Natural killer cell (primary cell): ENCODE measurements around the gene KMT5B. TPM values are rescaled to one million over a fixed set of nuclear protein-coding genes. Genes with fewer than 3 reads are reported as not detected.

Experiments
- ATAC-seq, 3 donors: fragments of 150-1000 bp in 2 of 3; fragments of 200-7000 bp in 1 of 3; cut with Tn5 transposase; 1 replicate in 1 of 3; 2 replicates in 2 of 3; pipeline ENCODE4 v1.10.0; 2021; ENCODE audit warnings: mild to moderate bottlenecking in 2 of 3, moderate library complexity in 2 of 3
- DNase-seq, 2 donors: peaks; one replicate each; pipeline versions ENCODE4 v3.0.0 to v3.0.0-alpha.2; 2013 to 2021; ENCODE audit warnings: mixed read lengths in 1 of 2
- H3K27ac ChIP-seq: one replicate; pipeline ENCODE4 v1.5.1; 2013; ENCODE audit warnings: mild to moderate bottlenecking, low read length
- H3K27me3 ChIP-seq: one replicate; pipeline ENCODE4 v1.6.1; 2013; ENCODE audit warnings: low read length; ENCODE audit not compliant: control insufficient read depth, insufficient read depth
- H3K36me3 ChIP-seq: one replicate; pipeline ENCODE4 v1.6.1; 2013; ENCODE audit warnings: low read length; ENCODE audit not compliant: control insufficient read depth, insufficient read depth
- H3K4me1 ChIP-seq: one replicate; pipeline ENCODE4 v1.6.1; 2013; ENCODE audit warnings: low read length; ENCODE audit not compliant: control insufficient read depth, insufficient read depth
- H3K4me3 ChIP-seq: one replicate; pipeline ENCODE4 v1.5.1; 2013; ENCODE audit warnings: low read length
- H3K9me3 ChIP-seq: one replicate; pipeline ENCODE4 v1.6.1; 2013; ENCODE audit warnings: low read length; ENCODE audit not compliant: control insufficient read depth, insufficient read depth
- H3K27ac Mint-ChIP-seq, 2 donors: one replicate each; pipeline ENCODE4 v1.8.0; 2022; ENCODE audit warnings: mild to moderate bottlenecking in 2 of 2, mixed read lengths in 2 of 2, moderate library complexity in 1 of 2
- H3K27me3 Mint-ChIP-seq, 2 donors: one replicate each; pipeline ENCODE4 v1.8.0; 2022; ENCODE audit warnings: low read depth in 2 of 2, mixed read lengths in 2 of 2
- H3K36me3 Mint-ChIP-seq: one replicate; pipeline ENCODE4 v1.8.0; 2022; ENCODE audit warnings: mixed read lengths
- H3K4me1 Mint-ChIP-seq, 2 donors: one replicate each; pipeline ENCODE4 v1.8.0; 2022; ENCODE audit warnings: mixed read lengths in 2 of 2
- H3K4me3 Mint-ChIP-seq: one replicate; pipeline ENCODE4 v1.8.0; 2022; ENCODE audit warnings: mild to moderate bottlenecking, moderate library complexity, mixed read lengths
- H3K9me3 Mint-ChIP-seq, 2 donors: one replicate each; pipeline ENCODE4 v1.8.0; 2022; ENCODE audit warnings: mixed read lengths in 2 of 2
- WGBS: methylation state at CpG from one replicate; pipeline ENCODE4 v1.1.7; 2013; ENCODE audit warnings: missing lambda C conversion rate; ENCODE audit not compliant: insufficient coverage; 5-methylcytosine and 5-hydroxymethylcytosine counted together
- intact Hi-C: fragments of 100-400 bp; cut with micrococcal nuclease; formaldehyde crosslinking; loops from one replicate; pipeline ENCODE4 v1.14.2; 2022
- total RNA-seq, 4 donors: library from RNA; stranded (reverse); fragments of 120-200 nt in 1 of 4; gene quantifications; one replicate each; pipeline versions ENCODE4 v1.2.3 to v1.2.4, GENCODE V29; 2013 to 2022
- TF ChIP-seq, protein P1 (sequence below): fragments of 200-600 bp; IDR thresholded peaks from one replicate; pipeline ENCODE4 v1.8.0; 2022; ENCODE audit warnings: antibody characterized with exemption

The KMT5B gene
- total RNA-seq, 3 donors from 2014 or later (not counting 1 experiment from before 2014, with no cell fraction given), result 45.0 to 60.1 (median 55.6) TPM

DNA sequence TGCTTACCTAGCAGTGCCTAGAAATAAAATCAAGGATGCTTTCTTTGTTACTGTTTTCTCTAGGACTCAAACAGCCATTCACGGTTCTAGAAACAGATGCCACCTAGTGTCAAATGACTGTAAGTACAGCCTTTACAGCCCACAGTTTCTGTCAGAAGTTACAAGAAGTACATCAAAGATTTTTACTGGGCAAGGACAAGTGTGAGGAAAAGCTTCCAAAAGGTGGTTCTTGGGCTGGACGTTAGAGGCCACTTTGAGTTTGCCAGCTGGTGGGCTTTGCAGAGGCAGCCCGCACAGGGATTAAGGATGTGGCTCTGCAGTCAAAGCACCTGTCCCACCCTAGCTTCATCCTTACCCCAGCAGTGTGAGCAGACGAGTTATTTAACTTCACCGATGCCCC is 6.9 kb downstream of the KMT5B start:
- H3K36me3 ChIP-seq, result no peaks in the 10 kb centered on the region
- Mint-ChIP-seq H3K4me1 (peaks cover 71 to 76% of the 10 kb centered on the region in 2 donors), H3K27me3 (no peaks in the 10 kb centered on the region), H3K27ac (peak overlapping the region in 1 of 2 donors; percentile 55), H3K4me3 (peak overlapping the region; percentile 53), H3K36me3 (no peaks in the 10 kb centered on the region), H3K9me3 (no peaks in the 10 kb centered on the region)
- TF ChIP-seq, protein P1, sequence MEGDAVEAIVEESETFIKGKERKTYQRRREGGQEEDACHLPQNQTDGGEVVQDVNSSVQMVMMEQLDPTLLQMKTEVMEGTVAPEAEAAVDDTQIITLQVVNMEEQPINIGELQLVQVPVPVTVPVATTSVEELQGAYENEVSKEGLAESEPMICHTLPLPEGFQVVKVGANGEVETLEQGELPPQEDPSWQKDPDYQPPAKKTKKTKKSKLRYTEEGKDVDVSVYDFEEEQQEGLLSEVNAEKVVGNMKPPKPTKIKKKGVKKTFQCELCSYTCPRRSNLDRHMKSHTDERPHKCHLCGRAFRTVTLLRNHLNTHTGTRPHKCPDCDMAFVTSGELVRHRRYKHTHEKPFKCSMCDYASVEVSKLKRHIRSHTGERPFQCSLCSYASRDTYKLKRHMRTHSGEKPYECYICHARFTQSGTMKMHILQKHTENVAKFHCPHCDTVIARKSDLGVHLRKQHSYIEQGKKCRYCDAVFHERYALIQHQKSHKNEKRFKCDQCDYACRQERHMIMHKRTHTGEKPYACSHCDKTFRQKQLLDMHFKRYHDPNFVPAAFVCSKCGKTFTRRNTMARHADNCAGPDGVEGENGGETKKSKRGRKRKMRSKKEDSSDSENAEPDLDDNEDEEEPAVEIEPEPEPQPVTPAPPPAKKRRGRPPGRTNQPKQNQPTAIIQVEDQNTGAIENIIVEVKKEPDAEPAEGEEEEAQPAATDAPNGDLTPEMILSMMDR, result peak; percentile 86
- no peak overlapping the region for H3K27ac ChIP-seq
- no peaks in the 10 kb centered on the region for H3K9me3 ChIP-seq
- peaks cover 34% of the 10 kb centered on the region for H3K4me1 ChIP-seq
- no peak overlapping the region for H3K4me3 ChIP-seq
- no peaks in the 10 kb centered on the region for H3K27me3 ChIP-seq
- intact Hi-C loops, result loop anchor here (10.0 kb wide), 1 partner anchor 201 kb away; the partner anchor contains the start of gene UNC93B1
- DNase-seq, result peak in 1 of 2 donors; percentile 76
- WGBS, result 47% methylated on average over 5 of the region's 5 CpGs
- peak; percentile 76 to 85 (median 81) for ATAC-seq

DNA sequence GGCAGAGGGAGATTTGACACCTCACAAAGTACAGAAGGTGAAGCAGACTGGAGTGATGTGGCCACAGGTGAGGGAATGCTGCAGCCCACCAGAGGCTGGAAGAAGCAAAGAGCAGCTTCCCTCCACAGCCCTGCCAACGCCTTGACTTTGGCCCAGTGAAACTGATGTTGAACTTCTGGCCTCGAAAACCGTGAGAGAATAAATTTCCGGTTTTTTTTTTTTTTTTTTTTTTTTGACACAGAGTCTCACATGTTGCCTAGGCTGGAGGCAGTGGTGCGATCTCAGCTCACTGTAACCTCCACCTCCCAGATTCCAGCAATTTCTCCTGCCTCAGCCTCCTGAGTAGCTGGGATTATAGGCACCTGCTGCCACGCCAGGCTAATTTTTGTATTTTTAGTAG is 8.7 kb downstream of the KMT5B start:
- Mint-ChIP-seq H3K9me3 (no peaks in the 10 kb centered on the region), H3K4me1 (peaks cover 72 to 80% of the 10 kb centered on the region in 2 donors), H3K27ac (peak overlapping the region in 1 of 2 donors; percentile 34), H3K4me3 (no peak overlapping the region), H3K36me3 (no peaks in the 10 kb centered on the region), H3K27me3 (no peaks in the 10 kb centered on the region)
- TF ChIP-seq, protein P1, result no peak
- H3K27ac ChIP-seq, result no peak overlapping the region
- no peak overlapping the region for H3K4me3 ChIP-seq
- intact Hi-C loops, result loop anchor here (10.0 kb wide), 1 partner anchor 200 kb away; the partner anchor contains the start of gene UNC93B1
- DNase-seq (no peak), ATAC-seq (peak in 1 of 3 donors; percentile 27)
- H3K9me3 ChIP-seq, result no peaks in the 10 kb centered on the region
- peaks cover 1% of the 10 kb centered on the region for H3K36me3 ChIP-seq
- no peaks in the 10 kb centered on the region for H3K27me3 ChIP-seq
- 73% methylated on average over 6 of the region's 6 CpGs for WGBS
- peaks cover 25% of the 10 kb centered on the region for H3K4me1 ChIP-seq

DNA sequence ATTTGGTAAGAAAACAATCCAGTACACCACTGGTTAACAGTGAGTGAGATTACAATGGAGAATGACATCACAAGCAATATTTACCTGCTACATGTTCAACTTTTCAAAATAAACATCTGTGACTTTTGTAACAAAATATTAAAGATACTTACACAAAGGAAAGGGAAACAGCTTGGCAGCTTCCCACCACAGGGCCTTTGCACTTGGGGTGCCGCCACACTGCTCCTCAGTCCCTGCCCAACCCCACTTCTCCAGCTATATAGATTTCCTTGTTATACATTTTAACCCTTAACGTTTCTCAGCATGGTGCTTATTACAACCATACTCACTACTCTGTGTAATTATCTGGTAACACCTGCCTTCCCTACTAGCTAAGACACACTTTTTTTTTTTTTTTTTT is 10.9 kb downstream of the KMT5B start:
- H3K4me1 ChIP-seq, result peaks cover 20% of the 10 kb centered on the region
- Mint-ChIP-seq H3K27me3 (no peaks in the 10 kb centered on the region), H3K4me1 (peaks cover 77 to 81% of the 10 kb centered on the region in 2 donors), H3K9me3 (no peaks in the 10 kb centered on the region), H3K4me3 (no peak overlapping the region), H3K27ac (no peak overlapping the region), H3K36me3 (no peaks in the 10 kb centered on the region)
- no peak overlapping the region for H3K27ac ChIP-seq
- no peak overlapping the region for H3K4me3 ChIP-seq
- intact Hi-C loops, result loop anchor here (10.0 kb wide), 1 partner anchor 197 kb away; the partner anchor contains the start of gene UNC93B1
- WGBS, result 95% methylated on average over 2 of the region's 2 CpGs
- H3K27me3 ChIP-seq, result no peaks in the 10 kb centered on the region
- TF ChIP-seq, protein P1, result no peak
- DNase-seq (no peak), ATAC-seq (no peak)
- no peaks in the 10 kb centered on the region for H3K9me3 ChIP-seq
- H3K36me3 ChIP-seq, result peaks cover 2% of the 10 kb centered on the region

DNA sequence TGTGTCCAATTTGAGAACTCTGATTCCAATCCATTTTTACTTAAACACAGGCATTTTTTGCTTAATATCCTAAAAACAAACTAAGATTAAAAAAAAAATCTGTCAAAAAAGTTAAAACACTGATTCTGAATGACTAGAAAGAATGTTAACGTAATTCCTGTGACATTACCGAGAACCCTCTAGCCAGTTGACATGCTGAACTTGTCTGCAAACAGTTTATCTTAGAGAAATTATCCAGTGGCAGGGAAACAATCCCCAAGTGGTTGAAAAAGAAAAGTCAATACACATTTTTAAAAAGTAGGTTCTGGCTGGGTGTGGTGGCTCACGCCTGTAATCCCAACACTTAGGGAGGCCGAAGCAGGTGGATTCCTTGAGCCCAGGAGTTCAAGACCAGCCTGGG is 11.6 kb downstream of the KMT5B start:
- H3K4me1 Mint-ChIP-seq, result peaks cover 73 to 78% of the 10 kb centered on the region in 2 donors
- Histone ChIP-seq H3K9me3 (no peaks in the 10 kb centered on the region), H3K4me3 (no peak overlapping the region), H3K27ac (no peak overlapping the region), H3K4me1 (peaks cover 20% of the 10 kb centered on the region), H3K36me3 (peaks cover 2% of the 10 kb centered on the region), H3K27me3 (no peaks in the 10 kb centered on the region)
- H3K36me3 Mint-ChIP-seq, result no peaks in the 10 kb centered on the region
- DNase-seq (no peak), ATAC-seq (no peak)
- intact Hi-C loops, result loop anchor here (10.0 kb wide), 1 partner anchor 197 kb away; the partner anchor contains the start of gene UNC93B1
- H3K27ac Mint-ChIP-seq, result no peak overlapping the region
- H3K4me3 Mint-ChIP-seq, result no peak overlapping the region
- H3K27me3 Mint-ChIP-seq, result no peaks in the 10 kb centered on the region
- H3K9me3 Mint-ChIP-seq, result no peaks in the 10 kb centered on the region
- 87% methylated on average over 4 of the region's 4 CpGs for WGBS
- TF ChIP-seq, protein P1, result no peak
